ENCODE results near the gene ADGRD1. TPM values are rescaled to one million over a fixed set of nuclear protein-coding genes. Genes with fewer than 3 reads are reported as not detected.

ADGRD1 gene
- total and polyA plus RNA-seq, 4 donors, result 2.1 to 97.6 (median 31.0) TPM

GRCh38 chr12:131072451-131073230, 118.9 kb downstream of the ADGRD1 start:
- H3K9me3 ChIP-seq (ENCODE audit: control insufficient read depth, low read length), result no peaks in the 10 kb centered on the region
- intact Hi-C loops (cut with DNase I), result no loop called here
- 92 to 93% methylated on average over 3 of the region's 3 CpGs for WGBS, 2 donors
- ATAC-seq (ENCODE audit: low FRiP score), result no peak
- no peak overlapping the region for H3K27ac ChIP-seq (ENCODE audit: low read depth in 1 of 2, low read length in 2 of 2)
- H3K27me3 ChIP-seq (ENCODE audit: control insufficient read depth in 1 of 2, insufficient read depth in 2 of 2, low read length in 1 of 2), result no peaks in the 10 kb centered on the region
- H3K36me3 ChIP-seq (ENCODE audit: control insufficient read depth in 1 of 2, insufficient read depth in 2 of 2, low read length in 1 of 2), result no peaks in the 10 kb centered on the region
- peak in 1 of 2 donors; percentile 62 for DNase-seq
- H3K4me1 ChIP-seq (ENCODE audit: control insufficient read depth in 1 of 2, insufficient read depth in 2 of 2, low read length in 2 of 2), result no peaks in the 10 kb centered on the region
- no peak overlapping the region for H3K4me3 ChIP-seq (ENCODE audit: low read length in 2 of 2)

- H3K36me3 ChIP-seq (ENCODE audit: control insufficient read depth in 1 of 2, insufficient read depth in 2 of 2, low read length in 1 of 2), result no peaks in the 10 kb centered on the region
- DNase-seq (peak; percentile 60 to 80), ATAC-seq (ENCODE audit: low FRiP score) (peak; percentile 30)
- intact Hi-C loops (cut with DNase I), result no loop called here
- H3K27me3 ChIP-seq (ENCODE audit: control insufficient read depth in 1 of 2, insufficient read depth in 2 of 2, low read length in 1 of 2), result no peaks in the 10 kb centered on the region
- 77 to 86% methylated on average over 18 of the region's 18 CpGs for WGBS, 2 donors
- H3K4me3 ChIP-seq (ENCODE audit: low read length in 2 of 2), result no peak overlapping the region
- no peaks in the 10 kb centered on the region for H3K9me3 ChIP-seq (ENCODE audit: control insufficient read depth, low read length)
- no peak overlapping the region for H3K27ac ChIP-seq (ENCODE audit: low read depth in 1 of 2, low read length in 2 of 2)
- no peaks in the 10 kb centered on the region for H3K4me1 ChIP-seq (ENCODE audit: control insufficient read depth in 1 of 2, insufficient read depth in 2 of 2, low read length in 2 of 2)
Observed at GRCh38 chr12:131074221-131075083, 120.7 kb downstream of the ADGRD1 start.

GRCh38 chr12:131075194-131075593, 121.5 kb downstream of the ADGRD1 start:
- no peak for ATAC-seq (ENCODE audit: low FRiP score)
- DNase-seq, result no peak
- intact Hi-C loops (cut with DNase I), result no loop called here
- Histone ChIP-seq H3K36me3 (ENCODE audit: control insufficient read depth in 1 of 2, insufficient read depth in 2 of 2, low read length in 1 of 2) (no peaks in the 10 kb centered on the region), H3K4me1 (ENCODE audit: control insufficient read depth in 1 of 2, insufficient read depth in 2 of 2, low read length in 2 of 2) (no peaks in the 10 kb centered on the region), H3K27ac (ENCODE audit: low read depth in 1 of 2, low read length in 2 of 2) (no peak overlapping the region), H3K27me3 (ENCODE audit: control insufficient read depth in 1 of 2, insufficient read depth in 2 of 2, low read length in 1 of 2) (no peaks in the 10 kb centered on the region), H3K9me3 (ENCODE audit: control insufficient read depth, low read length) (no peaks in the 10 kb centered on the region), H3K4me3 (ENCODE audit: low read length in 2 of 2) (no peak overlapping the region)
- 62 to 80% methylated on average over 6 of the region's 6 CpGs for WGBS, 2 donors

GRCh38 chr12:131075611-131076010, 121.9 kb downstream of the ADGRD1 start:
- Histone ChIP-seq H3K9me3 (ENCODE audit: control insufficient read depth, low read length) (no peaks in the 10 kb centered on the region), H3K36me3 (ENCODE audit: control insufficient read depth in 1 of 2, insufficient read depth in 2 of 2, low read length in 1 of 2) (no peaks in the 10 kb centered on the region), H3K4me1 (ENCODE audit: control insufficient read depth in 1 of 2, insufficient read depth in 2 of 2, low read length in 2 of 2) (no peaks in the 10 kb centered on the region), H3K27me3 (ENCODE audit: control insufficient read depth in 1 of 2, insufficient read depth in 2 of 2, low read length in 1 of 2) (no peaks in the 10 kb centered on the region), H3K4me3 (ENCODE audit: low read length in 2 of 2) (no peak overlapping the region), H3K27ac (ENCODE audit: low read depth in 1 of 2, low read length in 2 of 2) (no peak overlapping the region)
- peak in 1 of 2 donors; percentile 64 for DNase-seq
- 69 to 70% methylated on average over 8 of the region's 8 CpGs for WGBS, 2 donors
- no peak for ATAC-seq (ENCODE audit: low FRiP score)
- intact Hi-C loops (cut with DNase I), result no loop called here

GRCh38 chr12:131076296-131076695, 122.6 kb downstream of the ADGRD1 start:
- no peaks in the 10 kb centered on the region for H3K4me1 ChIP-seq (ENCODE audit: control insufficient read depth in 1 of 2, insufficient read depth in 2 of 2, low read length in 2 of 2)
- 90 to 93% methylated on average over 3 of the region's 3 CpGs for WGBS, 2 donors
- no peak overlapping the region for H3K27ac ChIP-seq (ENCODE audit: low read depth in 1 of 2, low read length in 2 of 2)
- DNase-seq, result peak in 1 of 2 donors; percentile 45
- H3K4me3 ChIP-seq (ENCODE audit: low read length in 2 of 2), result no peak overlapping the region
- ATAC-seq (ENCODE audit: low FRiP score), result no peak
- intact Hi-C loops (cut with DNase I), result no loop called here
- H3K9me3 ChIP-seq (ENCODE audit: control insufficient read depth, low read length), result no peaks in the 10 kb centered on the region
- H3K27me3 ChIP-seq (ENCODE audit: control insufficient read depth in 1 of 2, insufficient read depth in 2 of 2, low read length in 1 of 2), result no peaks in the 10 kb centered on the region
- no peaks in the 10 kb centered on the region for H3K36me3 ChIP-seq (ENCODE audit: control insufficient read depth in 1 of 2, insufficient read depth in 2 of 2, low read length in 1 of 2)

GRCh38 chr12:131076791-131077747, 123.4 kb downstream of the ADGRD1 start:
- no peak overlapping the region for H3K27ac ChIP-seq (ENCODE audit: low read depth in 1 of 2, low read length in 2 of 2)
- WGBS, 2 donors, result 75 to 80% methylated on average over 25 of the region's 25 CpGs
- no peaks in the 10 kb centered on the region for H3K27me3 ChIP-seq (ENCODE audit: control insufficient read depth in 1 of 2, insufficient read depth in 2 of 2, low read length in 1 of 2)
- H3K4me1 ChIP-seq (ENCODE audit: control insufficient read depth in 1 of 2, insufficient read depth in 2 of 2, low read length in 2 of 2), result no peaks in the 10 kb centered on the region
- no peaks in the 10 kb centered on the region for H3K9me3 ChIP-seq (ENCODE audit: control insufficient read depth, low read length)
- intact Hi-C loops (cut with DNase I), result no loop called here
- ATAC-seq (ENCODE audit: low FRiP score) (peak; percentile 21), DNase-seq (peak; percentile 39 to 66)
- H3K36me3 ChIP-seq (ENCODE audit: control insufficient read depth in 1 of 2, insufficient read depth in 2 of 2, low read length in 1 of 2), result no peaks in the 10 kb centered on the region
- no peak overlapping the region for H3K4me3 ChIP-seq (ENCODE audit: low read length in 2 of 2)

- 69 to 76% methylated on average over 11 of the region's 11 CpGs for WGBS, 2 donors
Observed at GRCh38 chr12:131077931-131078391, 124.3 kb downstream of the ADGRD1 start.

More at GRCh38 chr12:131077931-131078391, 124.3 kb downstream of the ADGRD1 start:
- no peaks in the 10 kb centered on the region for H3K36me3 ChIP-seq (ENCODE audit: control insufficient read depth in 1 of 2, insufficient read depth in 2 of 2, low read length in 1 of 2)
- ATAC-seq (ENCODE audit: low FRiP score) (no peak), DNase-seq (peak in 1 of 2 donors; percentile 52)
- no peaks in the 10 kb centered on the region for H3K27me3 ChIP-seq (ENCODE audit: control insufficient read depth in 1 of 2, insufficient read depth in 2 of 2, low read length in 1 of 2)
- no peak overlapping the region for H3K27ac ChIP-seq (ENCODE audit: low read depth in 1 of 2, low read length in 2 of 2)
- no peaks in the 10 kb centered on the region for H3K9me3 ChIP-seq (ENCODE audit: control insufficient read depth, low read length)
- no peaks in the 10 kb centered on the region for H3K4me1 ChIP-seq (ENCODE audit: control insufficient read depth in 1 of 2, insufficient read depth in 2 of 2, low read length in 2 of 2)
- intact Hi-C loops (cut with DNase I), result no loop called here
- no peak overlapping the region for H3K4me3 ChIP-seq (ENCODE audit: low read length in 2 of 2)

Data from aorta (tissue), 5 donors.